ENCODE results near the gene NCDN. TPM values are rescaled to one million over a fixed set of nuclear protein-coding genes. Genes with fewer than 3 reads are reported as not detected.

NCDN gene
- total RNA-seq, 1 experiment from 2014 or later: 50.9 TPM

DNA sequence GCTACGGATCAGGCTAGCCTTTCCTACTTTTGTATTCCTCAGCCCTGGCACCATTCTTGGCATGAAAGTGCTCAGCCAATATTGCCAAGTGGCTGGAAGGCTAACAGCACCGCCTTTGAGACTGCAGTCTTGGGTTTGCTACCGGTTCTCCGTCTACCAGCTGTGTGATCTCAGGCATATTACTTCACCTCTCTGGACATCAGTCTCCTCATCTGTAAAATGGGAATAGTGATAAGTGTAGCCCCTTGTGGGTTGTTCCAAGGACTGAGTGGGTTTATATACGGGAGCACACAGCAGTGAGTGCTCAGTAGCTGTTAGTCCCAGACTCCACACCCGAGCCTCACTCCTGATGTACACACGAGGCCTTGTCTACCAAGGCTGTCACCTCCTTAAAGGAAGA lies 29.2 kb downstream of the NCDN start:
- H3K36me3 ChIP-seq (replicated peaks; ENCODE audit: control insufficient read depth, insufficient read depth, low read length): no peaks in the 10 kb centered on the region
- no peak for DNase-seq
- H3K4me3 ChIP-seq (ENCODE audit: insufficient read depth, low read depth, low read length): no peak overlapping the region
- no peaks in the 10 kb centered on the region for H3K27me3 ChIP-seq (ENCODE audit: control insufficient read depth, insufficient read depth, low read length)

DNA sequence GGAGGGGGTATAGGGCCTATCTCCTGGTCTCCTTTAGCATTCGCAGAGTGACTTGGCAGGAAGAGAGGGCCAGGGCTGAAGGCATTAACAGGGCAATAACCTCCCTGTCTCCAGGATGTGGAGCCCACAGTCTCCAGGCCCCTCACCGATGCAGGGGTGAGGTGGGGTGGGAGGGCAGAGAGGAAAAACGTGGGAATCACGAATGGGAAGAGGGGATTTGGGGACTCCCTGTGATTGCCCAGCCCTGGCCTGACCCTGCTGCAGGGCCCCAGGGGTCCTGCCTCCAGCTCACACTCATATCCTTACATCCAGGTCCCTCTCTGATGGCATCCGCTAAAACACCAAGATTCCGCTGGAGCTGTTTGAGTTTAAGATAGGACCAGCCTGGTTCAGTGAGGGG lies 30.1 kb downstream of the NCDN start:
- no peak for DNase-seq
- no peaks in the 10 kb centered on the region for H3K27me3 ChIP-seq (ENCODE audit: control insufficient read depth, insufficient read depth, low read length)
- H3K4me3 ChIP-seq (ENCODE audit: insufficient read depth, low read depth, low read length): no peak overlapping the region
- H3K36me3 ChIP-seq (replicated peaks; ENCODE audit: control insufficient read depth, insufficient read depth, low read length): no peaks in the 10 kb centered on the region

GRCh38 chr1:35588197-35588910 lies 30.8 kb downstream of the NCDN start:
- Histone ChIP-seq H3K36me3 (replicated peaks; ENCODE audit: control insufficient read depth, insufficient read depth, low read length) (no peaks in the 10 kb centered on the region), H3K4me3 (ENCODE audit: insufficient read depth, low read depth, low read length) (no peak overlapping the region), H3K27me3 (ENCODE audit: control insufficient read depth, insufficient read depth, low read length) (no peaks in the 10 kb centered on the region)
- peak; percentile 56 for DNase-seq

GRCh38 chr1:35589516-35590427 lies 32.2 kb downstream of the NCDN start:
- no peak overlapping the region for H3K4me3 ChIP-seq (ENCODE audit: insufficient read depth, low read depth, low read length)
- H3K27me3 ChIP-seq (ENCODE audit: control insufficient read depth, insufficient read depth, low read length): no peaks in the 10 kb centered on the region
- no peak for DNase-seq
- H3K36me3 ChIP-seq (replicated peaks; ENCODE audit: control insufficient read depth, insufficient read depth, low read length): no peaks in the 10 kb centered on the region

DNA sequence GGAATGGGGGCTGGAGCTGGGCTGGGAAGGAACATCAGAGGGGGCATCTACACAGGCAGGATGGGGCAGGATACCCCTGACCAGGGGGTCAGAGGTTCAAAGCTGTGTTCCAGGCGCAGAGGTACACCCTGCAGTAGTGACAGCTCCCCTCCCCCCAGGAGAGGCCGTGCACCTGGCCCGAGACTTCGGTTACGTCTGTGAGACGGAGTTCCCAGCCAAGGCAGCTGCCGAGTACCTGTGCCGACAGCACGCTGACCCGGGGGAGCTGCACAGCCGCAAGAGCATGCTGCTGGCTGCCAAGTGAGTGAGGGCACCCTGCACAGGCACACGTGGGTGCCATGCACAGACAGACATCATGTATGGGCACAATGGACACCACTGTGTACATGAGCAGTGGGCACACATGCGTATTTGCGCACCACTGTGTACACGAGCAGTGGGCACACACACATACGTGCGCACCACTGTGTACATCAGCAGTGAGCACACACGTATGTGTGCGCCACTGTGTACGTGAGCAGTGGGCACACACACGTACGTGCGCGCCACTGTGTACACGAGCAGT lies 33.0 kb downstream of the NCDN start:
- Histone ChIP-seq H3K36me3 (replicated peaks; ENCODE audit: control insufficient read depth, insufficient read depth, low read length) (no peaks in the 10 kb centered on the region), H3K4me3 (ENCODE audit: insufficient read depth, low read depth, low read length) (no peak overlapping the region), H3K27me3 (ENCODE audit: control insufficient read depth, insufficient read depth, low read length) (no peaks in the 10 kb centered on the region)
- DNase-seq: no peak

GRCh38 chr1:35591211-35591610 lies 33.6 kb downstream of the NCDN start:
- no peak for DNase-seq
- H3K4me3 ChIP-seq (ENCODE audit: insufficient read depth, low read depth, low read length): no peak overlapping the region
- no peaks in the 10 kb centered on the region for H3K36me3 ChIP-seq (replicated peaks; ENCODE audit: control insufficient read depth, insufficient read depth, low read length)
- no peaks in the 10 kb centered on the region for H3K27me3 ChIP-seq (ENCODE audit: control insufficient read depth, insufficient read depth, low read length)

- Histone ChIP-seq H3K4me3 (ENCODE audit: insufficient read depth, low read depth, low read length) (no peak overlapping the region), H3K27me3 (ENCODE audit: control insufficient read depth, insufficient read depth, low read length) (no peaks in the 10 kb centered on the region), H3K36me3 (replicated peaks; ENCODE audit: control insufficient read depth, insufficient read depth, low read length) (no peaks in the 10 kb centered on the region)
- DNase-seq: no peak
These were observed 35.6 kb downstream of the NCDN start for GRCh38 chr1:35592991-35593769.

GRCh38 chr1:35594005-35594760 lies 36.6 kb downstream of the NCDN start:
- no peaks in the 10 kb centered on the region for H3K27me3 ChIP-seq (ENCODE audit: control insufficient read depth, insufficient read depth, low read length)
- H3K4me3 ChIP-seq (ENCODE audit: insufficient read depth, low read depth, low read length): no peak overlapping the region
- peaks cover 2% of the 10 kb centered on the region; the same call in 1 of the 2 replicates for H3K36me3 ChIP-seq (replicated peaks; ENCODE audit: control insufficient read depth, insufficient read depth, low read length)
- DNase-seq: no peak

- Histone ChIP-seq H3K27me3 (ENCODE audit: control insufficient read depth, insufficient read depth, low read length) (no peaks in the 10 kb centered on the region), H3K36me3 (replicated peaks; ENCODE audit: control insufficient read depth, insufficient read depth, low read length) (peaks cover 4% of the 10 kb centered on the region; the same call in 1 of the 2 replicates), H3K4me3 (ENCODE audit: insufficient read depth, low read depth, low read length) (no peak overlapping the region)
- DNase-seq: no peak
These were observed 38.1 kb downstream of the NCDN start for GRCh38 chr1:35595684-35596083.

- Histone ChIP-seq H3K27me3 (ENCODE audit: control insufficient read depth, insufficient read depth, low read length) (no peaks in the 10 kb centered on the region), H3K36me3 (replicated peaks; ENCODE audit: control insufficient read depth, insufficient read depth, low read length) (peaks cover 4% of the 10 kb centered on the region; the same call in 1 of the 2 replicates), H3K4me3 (ENCODE audit: insufficient read depth, low read depth, low read length) (no peak overlapping the region)
- DNase-seq: no peak
These were observed 40.3 kb downstream of the NCDN start for GRCh38 chr1:35597870-35598269.

- Histone ChIP-seq H3K4me3 (ENCODE audit: insufficient read depth, low read depth, low read length) (no peak overlapping the region), H3K36me3 (replicated peaks; ENCODE audit: control insufficient read depth, insufficient read depth, low read length) (peaks cover 10% of the 10 kb centered on the region), H3K27me3 (ENCODE audit: control insufficient read depth, insufficient read depth, low read length) (no peaks in the 10 kb centered on the region)
- no peak for DNase-seq
These were observed 41.3 kb downstream of the NCDN start for GRCh38 chr1:35598895-35599294.

GRCh38 chr1:35599411-35599810 lies 41.8 kb downstream of the NCDN start:
- H3K27me3 ChIP-seq (ENCODE audit: control insufficient read depth, insufficient read depth, low read length): no peaks in the 10 kb centered on the region
- H3K36me3 ChIP-seq (replicated peaks; ENCODE audit: control insufficient read depth, insufficient read depth, low read length): peaks cover 12% of the 10 kb centered on the region
- no peak overlapping the region for H3K4me3 ChIP-seq (ENCODE audit: insufficient read depth, low read depth, low read length)
- no peak for DNase-seq

DNA sequence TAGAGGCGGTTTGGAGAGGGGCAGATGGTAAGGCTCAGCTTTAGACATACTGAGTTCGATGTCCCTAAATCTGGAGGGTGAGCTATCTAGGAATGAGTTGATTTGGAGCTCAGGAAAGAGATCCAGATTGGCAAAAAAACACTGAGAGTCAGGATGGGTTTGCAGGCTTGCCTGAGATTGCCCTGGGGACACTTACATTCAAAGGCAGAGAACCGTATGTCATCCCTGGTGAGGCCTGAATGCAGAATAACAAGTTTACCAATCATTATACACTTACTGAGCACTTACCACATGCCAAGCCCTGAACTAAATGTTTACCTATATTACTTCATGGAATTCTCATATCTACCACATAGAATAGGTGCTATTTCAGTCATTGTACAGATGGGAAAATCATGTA lies 43.0 kb downstream of the NCDN start:
- H3K27me3 ChIP-seq (ENCODE audit: control insufficient read depth, insufficient read depth, low read length): no peaks in the 10 kb centered on the region
- H3K4me3 ChIP-seq (ENCODE audit: insufficient read depth, low read depth, low read length): no peak overlapping the region
- DNase-seq: no peak
- H3K36me3 ChIP-seq (replicated peaks; ENCODE audit: control insufficient read depth, insufficient read depth, low read length): peaks cover 19% of the 10 kb centered on the region

DNA sequence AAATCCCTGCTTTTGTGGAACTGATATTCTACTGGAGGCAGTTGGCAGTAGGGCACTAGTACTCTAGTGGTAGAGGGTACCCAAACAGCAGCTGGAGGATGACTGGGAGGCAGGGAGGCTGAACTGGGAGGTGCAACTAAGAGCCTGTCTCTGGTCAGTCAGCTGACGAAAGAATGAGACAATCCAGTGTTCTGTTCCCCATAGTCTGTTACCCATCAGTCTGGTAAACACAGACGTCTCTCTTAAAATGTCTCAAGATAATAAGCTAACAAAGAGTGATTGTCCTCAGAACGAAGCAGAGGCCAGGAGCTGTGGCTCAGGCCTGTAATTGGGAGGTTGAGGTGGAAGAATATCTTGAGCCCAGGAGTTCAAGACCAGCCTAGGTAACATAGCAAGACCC lies 45.9 kb downstream of the NCDN start:
- no peaks in the 10 kb centered on the region for H3K27me3 ChIP-seq (ENCODE audit: control insufficient read depth, insufficient read depth, low read length)
- no peak for DNase-seq
- no peak overlapping the region for H3K4me3 ChIP-seq (ENCODE audit: insufficient read depth, low read depth, low read length)
- H3K36me3 ChIP-seq (replicated peaks; ENCODE audit: control insufficient read depth, insufficient read depth, low read length): peaks cover 19% of the 10 kb centered on the region

Measured in H7 (cell line).